ENCODE results near the gene GCSAML.

DNA sequence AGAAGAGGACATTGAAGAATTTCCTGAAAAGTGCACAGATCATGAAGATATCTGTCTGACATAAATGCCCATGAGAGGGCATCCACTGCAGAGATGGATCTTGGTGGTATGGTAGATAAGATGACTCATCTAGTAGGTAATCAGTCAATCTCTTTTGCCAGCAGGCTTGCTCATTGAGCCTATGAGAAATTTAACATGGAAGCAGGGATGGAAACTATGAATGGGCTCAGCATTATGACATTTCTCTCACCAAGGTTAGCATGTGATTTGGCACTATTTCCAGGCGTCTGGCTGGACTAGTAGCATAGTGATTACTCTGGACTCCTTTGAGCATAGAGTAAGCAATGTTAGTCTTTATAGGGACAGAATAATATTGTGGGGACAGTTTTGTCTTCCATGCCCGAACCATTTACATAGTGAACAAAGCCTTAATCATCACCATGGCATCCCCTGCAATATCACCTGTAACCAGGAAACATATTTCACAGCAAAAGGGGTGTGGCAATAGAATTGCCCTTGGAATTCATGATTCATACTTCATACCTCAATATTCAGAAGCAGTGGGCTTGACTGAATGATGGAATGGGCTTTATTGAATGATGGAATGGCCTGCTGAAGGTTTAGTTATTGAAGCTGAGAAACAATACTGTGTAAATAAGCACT, 20.0 kb upstream of the GCSAML start:
- TF ChIP-seq CTCF (IDR thresholded peaks at IDR 0.05) (no peak), POLR2A (IDR thresholded peaks at IDR 0.05) (no peak)

Measured in uterus (tissue), 2 donors.